AG09319 (cell line): ENCODE data around the gene CETP.
"Not testable (repeated sequence)": the region's sequence is repeated elsewhere in the genome, so short reads cannot be mapped to it uniquely, and the experiment has no call there.

Experiments
- DNase-seq: peaks from one replicate; pipeline ENCODE4 v3.0.0-alpha.2; 2010; ENCODE audit warnings: low read depth; ENCODE audit errors: extremely low read depth
- CTCF ChIP-seq: IDR thresholded peaks from 2 replicates; pipeline ENCODE4 v1.5.1; 2011; ENCODE audit warnings: low read depth, mild to moderate bottlenecking, inconsistent platforms, low read length, moderate library complexity

Gene CETP

GRCh38 chr16:56972403-56973293, 10.9 kb downstream of the CETP start:
- no peak for TF ChIP-seq CTCF
- DNase-seq = no peak

GRCh38 chr16:56973294-56973689, 11.5 kb downstream of the CETP start:
- no peak for DNase-seq
- TF ChIP-seq CTCF = no peak

GRCh38 chr16:56973899-56974298, 12.1 kb downstream of the CETP start:
- not testable (repeated sequence) for DNase-seq

- no peak for TF ChIP-seq CTCF
Measured at GRCh38 chr16:56974549-56975300, 13.0 kb downstream of the CETP start.

GRCh38 chr16:56975714-56976113, 14.0 kb downstream of the CETP start:
- no peak for TF ChIP-seq CTCF
- no peak for DNase-seq

More at GRCh38 chr16:56974549-56975300, 13.0 kb downstream of the CETP start:
- no peak for DNase-seq

GRCh38 chr16:56977216-56977615, 15.5 kb downstream of the CETP start:
- TF ChIP-seq CTCF = no peak
- DNase-seq = no peak

GRCh38 chr16:56977823-56978430, 16.2 kb downstream of the CETP start:
- DNase-seq = no peak
- no peak for TF ChIP-seq CTCF
